GM21786 (cell line): Measurements from ENCODE around the gene ANO7.
A peak's percentile ranks its signal among the peaks of the same experiment; 100 is the strongest.

ENCODE experiments used
- ATAC-seq: cut with Tn5 transposase; IDR thresholded peaks from one replicate; pipeline ENCODE4 v1.9.1; 2021; ENCODE audit not compliant: unreplicated experiment

Gene ANO7

GRCh38 chr2:241204490-241204889, 16.0 kb downstream of the ANO7 start:
- no peak for ATAC-seq

GRCh38 chr2:241205086-241205485, 16.6 kb downstream of the ANO7 start:
- ATAC-seq = no peak

DNA sequence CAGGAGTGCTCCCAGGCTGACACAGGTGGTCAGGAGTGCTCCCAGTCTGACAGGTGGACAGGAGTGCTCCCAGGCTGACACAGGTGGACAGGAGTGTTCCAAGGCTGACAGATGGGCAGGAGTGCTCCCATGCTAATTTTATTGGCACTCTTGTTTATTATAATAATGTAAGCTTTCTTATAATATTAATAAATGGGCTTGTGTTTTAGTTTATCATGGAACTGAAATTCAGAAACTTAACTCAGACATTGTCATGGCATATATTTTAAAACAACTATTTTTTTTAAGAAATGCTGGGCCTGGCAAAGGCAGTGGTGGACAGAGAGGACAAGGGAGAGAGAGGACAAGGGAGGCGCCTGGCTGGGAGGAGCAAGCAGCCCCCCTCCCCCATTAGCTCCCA, 18.7 kb downstream of the ANO7 start:
- no peak for ATAC-seq

- no peak for ATAC-seq
These were observed 19.2 kb downstream of the ANO7 start for GRCh38 chr2:241207641-241208040.

DNA sequence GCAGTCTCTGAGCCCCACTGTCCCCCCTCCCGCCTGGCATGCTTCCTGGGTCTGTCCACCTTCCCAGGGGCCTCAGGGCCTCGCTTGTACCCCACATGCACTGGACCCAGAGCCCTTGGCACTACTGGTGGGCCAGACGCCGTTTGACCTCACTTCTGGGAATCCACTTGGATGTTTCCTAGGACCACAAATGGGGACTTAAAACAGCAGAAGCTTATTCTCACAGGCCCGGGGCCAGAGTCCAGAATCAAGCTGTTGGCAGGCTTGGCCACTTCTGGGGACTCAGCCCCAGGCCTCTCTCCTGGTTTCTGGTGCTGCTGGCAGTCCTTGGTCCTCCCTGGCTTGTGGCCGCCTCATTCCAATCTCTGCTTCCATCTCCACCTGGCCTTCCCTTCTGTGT, 19.6 kb downstream of the ANO7 start:
- ATAC-seq = no peak

DNA sequence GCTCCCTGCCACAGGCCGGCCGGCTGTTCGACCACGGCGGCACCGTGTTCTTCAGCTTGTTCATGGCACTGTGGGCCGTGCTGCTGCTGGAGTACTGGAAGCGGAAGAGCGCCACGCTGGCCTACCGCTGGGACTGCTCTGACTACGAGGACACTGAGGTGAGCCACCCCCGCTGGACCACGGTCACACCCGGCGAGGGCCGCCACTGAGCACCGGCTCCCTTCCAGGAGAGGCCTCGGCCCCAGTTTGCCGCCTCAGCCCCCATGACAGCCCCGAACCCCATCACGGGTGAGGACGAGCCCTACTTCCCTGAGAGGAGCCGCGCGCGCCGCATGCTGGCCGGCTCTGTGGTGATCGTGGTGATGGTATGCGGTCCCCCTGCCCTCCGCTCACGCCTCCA, 20.8 kb downstream of the ANO7 start:
- ATAC-seq = no peak

DNA sequence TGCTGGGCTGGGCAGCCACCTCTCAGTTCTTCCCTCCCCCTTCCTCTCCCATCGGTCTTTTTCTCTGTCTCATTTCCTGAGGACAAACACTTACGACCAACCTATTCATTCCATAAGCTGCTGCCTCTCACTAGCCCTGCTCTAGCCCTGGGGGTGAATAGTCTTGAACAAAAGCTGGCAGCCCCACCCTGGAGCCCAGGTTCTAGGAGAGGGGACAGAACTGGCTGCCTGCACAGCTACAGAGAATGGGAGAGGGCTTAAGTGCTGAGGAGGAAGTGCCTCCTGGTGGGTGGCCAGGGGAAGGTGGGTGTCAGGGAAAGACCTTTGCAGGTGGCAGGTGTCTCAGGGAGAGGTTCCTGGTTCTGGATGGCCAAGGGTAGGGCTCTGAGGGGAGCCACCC, 22.8 kb downstream of the ANO7 start:
- ATAC-seq = no peak

DNA sequence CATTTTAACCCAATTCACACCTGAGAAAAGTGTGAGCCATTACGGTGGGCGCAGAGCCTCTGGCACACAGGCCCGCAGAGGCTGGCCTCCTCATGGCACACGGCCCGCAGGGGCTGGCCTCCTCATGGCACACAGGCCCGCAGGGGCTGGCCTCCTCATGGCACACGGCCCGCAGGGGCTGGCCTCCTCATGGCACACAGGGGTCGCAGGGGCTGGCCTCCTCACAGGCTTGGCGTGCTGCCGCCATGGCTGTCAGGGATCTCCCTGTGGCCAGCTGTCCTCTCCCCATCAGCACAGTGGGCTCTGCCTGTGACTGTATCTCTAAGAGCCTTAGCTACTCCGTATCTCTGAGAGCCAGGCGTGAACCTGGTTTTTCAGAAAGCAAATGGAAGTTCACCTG, 24.6 kb downstream of the ANO7 start:
- ATAC-seq = no peak

DNA sequence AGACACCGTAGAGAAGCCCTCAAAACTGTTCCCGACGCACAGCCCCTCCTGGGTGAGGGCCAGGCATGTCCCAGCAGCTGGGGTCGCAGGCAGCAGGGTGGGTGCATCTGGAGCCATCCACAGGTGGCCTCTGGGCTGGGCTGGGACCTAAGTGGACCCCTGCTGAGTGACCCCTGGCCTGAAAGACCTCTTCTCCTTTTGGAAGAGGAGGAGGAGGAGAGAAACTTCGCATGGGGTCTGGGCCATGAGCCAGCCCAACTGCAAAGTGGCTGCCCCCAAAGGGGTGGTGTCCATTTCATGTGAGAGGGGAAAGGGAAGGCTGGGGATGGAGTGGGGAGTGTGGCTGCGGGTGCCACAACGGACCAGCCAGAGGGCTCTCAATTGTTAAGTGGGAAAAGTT, 25.1 kb downstream of the ANO7 start:
- ATAC-seq = no peak

DNA sequence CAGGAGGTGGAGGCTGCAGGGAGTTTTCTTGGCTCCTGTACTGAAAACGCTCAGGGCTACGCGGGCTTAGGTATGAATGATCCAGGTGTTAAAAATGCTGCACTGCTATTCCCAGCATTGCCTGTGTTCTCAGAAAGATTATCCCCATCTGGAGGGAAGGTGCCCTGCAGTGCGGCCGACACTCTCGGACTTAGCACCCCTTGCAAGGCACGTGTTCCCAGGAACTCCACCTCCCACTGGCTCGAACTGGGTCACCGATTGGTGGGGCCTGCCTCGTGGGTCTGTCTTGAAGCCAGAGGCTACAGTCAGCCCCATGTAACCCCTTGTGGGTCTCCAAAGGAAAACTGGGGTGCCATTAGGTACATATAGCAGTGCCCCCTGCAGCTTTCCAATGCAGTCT, 25.7 kb downstream of the ANO7 start:
- no peak for ATAC-seq

- no peak for ATAC-seq
These were observed 26.3 kb downstream of the ANO7 start for GRCh38 chr2:241214766-241215165.

DNA sequence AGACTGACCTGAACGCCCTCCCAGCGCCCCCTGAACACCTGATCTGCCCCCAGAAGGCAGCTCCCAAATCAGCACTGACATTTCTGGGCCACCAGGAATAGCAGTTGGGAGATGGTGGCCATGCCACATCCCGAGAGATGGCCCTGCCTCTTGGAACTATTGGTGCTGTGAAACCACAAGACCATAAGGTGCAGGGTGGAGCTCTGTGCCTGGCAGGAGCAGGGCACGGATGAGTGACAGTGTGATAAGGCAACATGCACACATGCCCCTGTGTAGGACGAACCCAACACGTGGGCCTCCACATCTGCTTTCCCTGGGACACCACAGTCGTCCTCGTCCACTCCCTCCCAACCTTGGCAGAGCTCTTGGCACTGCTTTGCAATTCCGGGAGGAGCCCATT, 26.9 kb downstream of the ANO7 start:
- no peak for ATAC-seq

GRCh38 chr2:241216211-241216761, 27.8 kb downstream of the ANO7 start:
- no peak for ATAC-seq

DNA sequence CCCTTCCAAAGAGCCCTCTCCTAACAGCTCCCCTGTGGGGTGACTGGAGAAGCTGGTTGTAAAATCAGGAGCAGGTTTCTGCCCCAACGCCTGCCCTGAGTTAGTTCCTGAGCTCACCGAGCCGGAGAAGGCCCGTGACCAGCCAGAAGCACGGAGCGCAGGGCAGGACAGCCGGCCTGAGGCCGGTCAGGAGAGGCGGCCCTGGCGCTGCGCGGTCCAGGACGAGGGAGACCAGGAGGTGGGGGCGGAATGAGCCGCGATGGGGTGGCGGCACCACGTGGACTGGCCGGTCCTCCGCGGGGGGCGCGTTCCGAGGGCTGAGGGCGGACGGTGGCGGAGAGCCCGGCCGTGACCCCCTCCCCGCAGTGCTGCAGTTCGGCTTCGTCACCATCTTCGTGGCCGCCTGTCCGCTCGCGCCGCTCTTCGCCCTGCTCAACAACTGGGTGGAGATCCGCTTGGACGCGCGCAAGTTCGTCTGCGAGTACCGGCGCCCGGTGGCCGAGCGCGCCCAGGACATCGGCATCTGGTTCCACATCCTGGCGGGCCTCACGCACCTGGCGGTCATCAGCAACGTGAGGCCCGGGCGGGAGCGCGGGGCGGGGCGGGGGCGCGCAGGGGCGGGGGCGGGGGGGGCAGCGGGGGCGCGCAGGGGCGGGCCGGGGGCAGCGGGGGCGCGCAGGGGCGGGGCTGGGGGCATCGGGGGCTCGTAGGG, 29.0 kb downstream of the ANO7 start:
- ATAC-seq = peak; percentile 66

DNA sequence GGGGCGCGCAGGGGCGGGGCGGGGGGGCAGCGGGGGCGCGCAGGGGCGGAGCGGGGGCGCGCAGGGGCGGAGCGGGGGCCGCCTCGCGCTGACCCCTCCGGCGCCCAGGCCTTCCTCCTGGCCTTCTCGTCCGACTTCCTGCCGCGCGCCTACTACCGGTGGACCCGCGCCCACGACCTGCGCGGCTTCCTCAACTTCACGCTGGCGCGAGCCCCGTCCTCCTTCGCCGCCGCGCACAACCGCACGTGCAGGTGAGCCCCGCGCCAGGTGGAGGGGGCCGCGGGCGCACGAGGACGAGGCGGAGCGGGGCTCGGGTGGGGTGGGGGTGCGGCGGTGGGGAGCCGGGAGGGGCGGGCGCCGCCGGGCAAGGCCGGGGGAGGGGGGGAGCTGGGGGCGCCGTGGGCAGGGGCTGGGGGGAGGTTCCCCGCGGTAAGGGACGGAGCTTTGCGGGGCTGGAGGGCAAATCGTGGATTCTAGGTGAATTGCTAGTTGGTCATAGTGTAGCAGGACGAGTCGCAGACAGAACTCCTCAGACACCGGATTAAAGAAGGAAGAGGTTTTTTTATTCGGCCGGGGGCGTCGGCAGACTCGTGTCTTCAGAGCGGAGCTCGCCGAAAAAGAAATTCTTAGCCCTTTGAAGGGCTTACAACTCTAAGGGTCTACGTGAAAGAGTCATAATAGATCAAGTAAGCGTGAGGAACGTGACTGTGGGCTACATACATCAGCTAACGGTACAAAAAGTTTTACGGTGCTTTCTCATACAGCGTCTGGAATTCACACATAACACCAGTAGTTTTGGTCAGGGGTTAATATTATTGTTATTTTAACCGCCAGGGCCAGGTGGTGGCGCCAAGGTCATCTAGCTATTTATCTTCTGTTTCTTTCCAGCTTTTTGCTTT, 29.9 kb downstream of the ANO7 start:
- ATAC-seq = no peak

GRCh38 chr2:241219030-241219382, 30.5 kb downstream of the ANO7 start:
- ATAC-seq = no peak

- ATAC-seq = no peak
These were observed 31.4 kb downstream of the ANO7 start for GRCh38 chr2:241219856-241220356.

DNA sequence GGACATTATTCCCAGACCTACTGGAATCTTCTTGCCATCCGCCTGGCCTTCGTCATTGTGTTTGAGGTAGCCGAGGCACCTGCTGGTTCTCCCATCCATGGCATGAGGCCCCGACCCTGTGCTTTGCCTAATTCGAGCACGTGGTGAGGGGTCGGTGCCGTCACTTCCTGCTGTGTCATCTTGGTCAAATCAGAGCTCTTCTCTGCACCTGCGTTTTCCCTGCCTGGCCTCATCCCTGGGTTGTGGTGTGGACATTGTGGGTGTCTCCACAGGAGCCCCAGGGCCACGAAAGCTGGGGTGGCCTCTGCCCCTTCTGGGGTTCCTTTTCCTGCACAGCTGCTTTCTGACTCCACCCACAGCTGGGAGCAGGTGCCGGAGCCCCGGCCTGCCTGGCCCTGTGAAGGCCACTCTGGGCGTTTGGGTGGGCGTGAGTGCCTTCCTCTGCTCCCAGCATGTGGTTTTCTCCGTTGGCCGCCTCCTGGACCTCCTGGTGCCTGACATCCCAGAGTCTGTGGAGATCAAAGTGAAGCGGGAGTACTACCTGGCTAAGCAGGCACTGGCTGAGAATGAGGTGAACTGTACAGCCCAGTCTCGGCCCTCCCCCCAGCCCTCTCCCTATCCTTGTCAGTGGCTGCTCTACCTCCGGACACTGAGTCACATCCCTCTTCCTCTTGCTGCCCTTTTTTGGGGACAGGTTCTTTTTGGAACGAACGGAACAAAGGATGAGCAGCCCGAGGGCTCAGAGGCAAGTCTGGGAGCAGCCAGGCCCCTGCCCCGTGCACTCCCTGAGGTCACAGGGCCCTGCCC, 34.9 kb downstream of the ANO7 start:
- no peak for ATAC-seq

DNA sequence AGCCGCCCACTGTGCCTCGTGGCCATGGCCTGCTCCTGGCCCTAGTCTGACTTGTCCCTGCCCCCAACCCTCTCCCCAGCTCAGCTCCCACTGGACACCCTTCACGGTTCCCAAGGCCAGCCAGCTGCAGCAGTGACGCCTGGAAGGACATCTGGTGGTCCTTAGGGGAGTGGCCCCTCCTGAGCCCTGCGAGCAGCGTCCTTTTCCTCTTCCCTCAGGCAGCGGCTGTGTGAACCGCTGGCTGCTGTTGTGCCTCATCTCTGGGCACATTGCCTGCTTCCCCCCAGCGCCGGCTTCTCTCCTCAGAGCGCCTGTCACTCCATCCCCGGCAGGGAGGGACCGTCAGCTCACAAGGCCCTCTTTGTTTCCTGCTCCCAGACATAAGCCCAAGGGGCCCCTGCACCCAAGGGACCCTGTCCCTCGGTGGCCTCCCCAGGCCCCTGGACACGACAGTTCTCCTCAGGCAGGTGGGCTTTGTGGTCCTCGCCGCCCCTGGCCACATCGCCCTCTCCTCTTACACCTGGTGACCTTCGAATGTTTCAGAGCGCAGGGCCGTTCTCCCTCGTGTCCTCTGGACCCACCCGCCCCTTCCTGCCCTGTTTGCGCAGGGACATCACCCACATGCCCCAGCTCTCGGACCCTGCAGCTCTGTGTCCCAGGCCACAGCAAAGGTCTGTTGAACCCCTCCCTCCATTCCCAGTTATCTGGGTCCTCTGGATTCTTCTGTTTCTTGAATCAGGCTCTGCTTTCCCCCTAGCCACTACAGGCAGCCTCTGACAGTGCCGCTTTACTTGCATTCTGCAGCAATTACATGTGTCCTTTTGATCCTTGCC, 35.8 kb downstream of the ANO7 start:
- ATAC-seq = no peak

GRCh38 chr2:241224851-241225438, 36.5 kb downstream of the ANO7 start:
- ATAC-seq = no peak
